Esophagus squamous epithelium (tissue), 4 donors: ENCODE results near the gene GDI2.

ENCODE experiments used
- POLR2A ChIP-seq, 4 donors: fragments of 450-650 bp; IDR thresholded peaks; one replicate each; pipeline ENCODE4 v1.6.1; 2017; ENCODE audit warnings: antibody characterized with exemption in 4 of 4, mild to moderate bottlenecking in 4 of 4, moderate library complexity in 3 of 4
- TF ChIP-seq, protein P1 (sequence below), 6 experiments: fragments of 450-650 bp in 4 of 6; fragments of 200-600 bp in 2 of 6; sonication (generic) in 2 of 6; IDR thresholded peaks; one replicate each; pipeline ENCODE4 v1.5.1; 2016 to 2019; ENCODE audit warnings: antibody characterized with exemption in 6 of 6, mild to moderate bottlenecking in 4 of 6, moderate library complexity in 4 of 6

DNA sequence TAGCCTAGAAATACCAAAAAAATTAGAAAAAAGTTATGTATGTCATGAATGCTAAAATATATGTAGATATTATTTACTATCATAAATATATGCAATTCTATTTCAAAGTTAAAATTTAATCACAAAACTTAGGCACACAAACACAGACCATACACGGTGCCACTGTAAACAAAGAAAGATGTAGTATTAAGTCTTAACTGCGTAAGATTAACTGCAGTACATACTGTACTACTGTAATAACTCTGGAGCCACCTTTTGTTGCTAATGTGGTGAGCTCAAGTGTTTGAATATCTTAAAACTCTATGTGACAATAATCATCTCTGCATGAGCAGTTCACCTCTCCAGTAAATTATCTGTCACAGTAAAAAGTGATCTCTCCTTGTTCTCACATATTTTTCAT lies 23.6 kb downstream of the GDI2 start:
- TF ChIP-seq, protein P1, sequence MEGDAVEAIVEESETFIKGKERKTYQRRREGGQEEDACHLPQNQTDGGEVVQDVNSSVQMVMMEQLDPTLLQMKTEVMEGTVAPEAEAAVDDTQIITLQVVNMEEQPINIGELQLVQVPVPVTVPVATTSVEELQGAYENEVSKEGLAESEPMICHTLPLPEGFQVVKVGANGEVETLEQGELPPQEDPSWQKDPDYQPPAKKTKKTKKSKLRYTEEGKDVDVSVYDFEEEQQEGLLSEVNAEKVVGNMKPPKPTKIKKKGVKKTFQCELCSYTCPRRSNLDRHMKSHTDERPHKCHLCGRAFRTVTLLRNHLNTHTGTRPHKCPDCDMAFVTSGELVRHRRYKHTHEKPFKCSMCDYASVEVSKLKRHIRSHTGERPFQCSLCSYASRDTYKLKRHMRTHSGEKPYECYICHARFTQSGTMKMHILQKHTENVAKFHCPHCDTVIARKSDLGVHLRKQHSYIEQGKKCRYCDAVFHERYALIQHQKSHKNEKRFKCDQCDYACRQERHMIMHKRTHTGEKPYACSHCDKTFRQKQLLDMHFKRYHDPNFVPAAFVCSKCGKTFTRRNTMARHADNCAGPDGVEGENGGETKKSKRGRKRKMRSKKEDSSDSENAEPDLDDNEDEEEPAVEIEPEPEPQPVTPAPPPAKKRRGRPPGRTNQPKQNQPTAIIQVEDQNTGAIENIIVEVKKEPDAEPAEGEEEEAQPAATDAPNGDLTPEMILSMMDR (IDR thresholded peaks at IDR 0.05), result no peak
- TF ChIP-seq POLR2A (IDR thresholded peaks at IDR 0.05), result no peak
